GM18507 (cell line): ENCODE data around the gene MED19.
"Not testable (repeated sequence)": the region's sequence is repeated elsewhere in the genome, so short reads cannot be mapped to it uniquely, and the experiment has no call there.

Source experiments
- DNase-seq: peaks from one replicate; pipeline ENCODE4 v3.0.0; 2011; ENCODE audit warnings: low read depth; ENCODE audit not compliant: insufficient read length; ENCODE audit errors: extremely low spot score
- FAIRE-seq: peaks from 2 replicates; lab custom pipeline; 2011; peaks lifted over from hg19 to GRCh38; lab: Jason Lieb, UNC

MED19 gene

DNA sequence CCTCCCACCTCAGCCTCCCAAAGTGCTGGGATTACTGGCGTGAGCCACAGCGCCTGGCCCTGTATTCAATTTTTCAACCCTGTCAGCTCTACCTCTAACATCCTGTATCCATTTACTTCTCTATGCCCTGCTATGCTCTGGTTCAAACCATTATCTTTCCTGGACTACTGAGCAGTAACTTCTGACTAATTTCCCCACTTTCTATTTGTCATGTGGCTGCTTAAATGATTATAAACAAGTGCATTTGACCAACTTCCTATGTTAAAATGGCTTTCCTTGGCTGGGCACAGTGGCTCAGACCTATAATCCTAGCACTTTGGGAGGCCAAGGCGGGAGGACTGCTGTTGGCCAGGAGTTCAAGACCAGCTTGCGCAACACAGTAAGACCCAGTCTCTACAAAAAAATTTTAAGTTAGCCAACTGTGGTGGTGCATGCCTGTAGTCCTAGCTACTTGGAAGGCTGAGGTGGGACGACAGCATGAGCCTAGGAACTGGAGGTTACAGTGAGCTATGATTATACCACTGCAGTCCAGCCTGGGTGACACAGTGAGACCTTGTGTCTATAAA is 2.1 kb downstream of the MED19 start:
- DNase-seq (no peak), FAIRE-seq (no peak)

DNA sequence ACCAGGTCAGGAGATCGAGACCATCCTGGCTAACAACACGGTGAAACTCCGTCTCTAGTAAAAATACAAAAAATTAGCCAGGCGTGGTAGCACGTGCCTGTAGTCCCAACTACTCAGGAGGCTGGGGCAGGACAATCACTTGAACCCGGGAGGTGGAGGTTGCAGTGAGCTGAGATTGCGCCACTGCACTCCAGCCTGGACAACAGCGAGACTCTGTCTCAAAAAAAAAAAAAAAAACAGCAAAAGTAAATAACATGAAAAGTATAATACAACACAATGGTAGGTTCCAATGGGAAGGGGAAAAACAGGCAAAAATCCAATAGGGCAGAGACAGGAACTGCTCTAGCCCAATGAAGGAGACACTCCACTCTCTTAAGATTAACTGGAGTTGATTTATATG is 6.6 kb downstream of the MED19 start:
- FAIRE-seq, DNase-seq: not testable (repeated sequence)

DNA sequence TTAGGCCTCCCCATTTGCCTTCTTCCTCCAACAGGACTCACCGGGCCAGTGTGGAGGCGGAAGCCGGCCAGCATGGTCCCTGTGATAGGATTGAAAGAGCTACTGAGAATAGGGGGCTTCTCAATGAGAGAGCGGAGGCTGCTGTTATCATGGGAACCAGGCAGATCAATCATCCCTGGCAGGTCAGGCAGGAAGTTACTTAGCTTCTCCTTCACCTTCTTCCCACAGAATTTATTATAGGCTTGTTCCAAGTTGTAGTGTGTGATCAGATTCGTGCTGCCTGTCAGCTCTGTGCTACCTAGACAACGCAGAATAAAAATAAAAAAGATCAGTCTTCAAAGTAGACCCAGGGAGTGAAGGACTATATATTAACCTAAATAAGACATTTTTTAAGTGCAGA is 7.1 kb downstream of the MED19 start:
- FAIRE-seq, result no peak
- no peak for DNase-seq

DNA sequence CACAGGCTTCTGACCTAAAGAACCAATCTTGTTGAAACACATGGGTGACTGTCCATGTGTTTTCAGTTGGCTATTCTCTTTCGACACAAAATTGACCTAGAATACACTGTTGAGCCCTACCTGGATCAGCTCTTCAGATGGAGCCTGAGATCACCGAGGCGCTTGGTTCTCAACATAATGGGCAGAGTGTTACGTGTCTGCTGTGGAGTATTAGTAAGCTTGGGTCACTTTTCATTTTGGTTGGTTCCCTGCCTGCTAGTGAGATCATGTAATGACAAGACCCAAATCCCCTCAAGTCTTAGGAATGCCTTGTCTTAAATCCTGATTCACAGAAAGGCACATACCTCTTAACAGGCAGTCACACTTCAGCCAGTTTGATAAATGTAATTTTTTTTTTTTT is 8.7 kb downstream of the MED19 start:
- FAIRE-seq, result no peak

DNA sequence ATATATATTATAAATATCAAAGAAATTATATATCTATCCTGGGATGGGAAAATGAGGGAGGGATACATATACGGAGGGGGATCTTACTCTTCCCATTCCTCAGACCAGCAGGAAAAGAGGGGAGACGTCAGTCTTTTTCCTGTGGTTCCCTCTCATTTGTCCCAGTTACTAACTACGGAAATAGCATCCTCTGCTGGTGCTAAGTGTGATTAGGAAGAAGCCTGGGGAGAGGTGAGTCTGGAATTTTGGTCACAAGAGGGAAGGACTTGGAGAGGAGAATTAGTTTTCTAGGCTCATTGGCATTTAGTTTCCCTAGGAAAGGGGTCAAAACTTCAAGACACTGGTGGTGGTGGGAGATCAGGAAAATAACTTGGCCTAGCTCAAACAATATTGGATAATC is 11.6 kb downstream of the MED19 start:
- FAIRE-seq (no peak), DNase-seq (no peak)

More for the DNA sequence above, 8.7 kb downstream of the MED19 start:
- no peak for DNase-seq

DNA sequence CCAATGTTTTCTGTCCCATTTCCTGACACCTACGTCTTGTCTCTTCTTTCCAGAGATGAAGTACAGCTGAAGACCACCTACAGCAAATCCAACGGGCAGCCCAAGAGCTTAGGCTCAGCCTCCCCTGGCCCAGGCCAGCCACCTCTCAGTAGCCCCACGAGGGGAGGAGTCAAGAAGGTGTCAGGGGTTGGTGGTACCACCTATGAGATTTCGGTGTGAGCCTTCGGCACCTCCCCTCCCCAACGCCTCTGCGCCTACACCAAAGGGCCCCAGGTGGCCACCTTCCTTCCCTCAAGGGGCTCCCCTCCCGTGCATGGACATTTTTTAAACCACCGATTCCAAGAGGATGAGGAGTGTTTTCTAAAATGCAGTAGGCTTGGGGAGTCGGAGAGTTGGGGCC is 12.2 kb downstream of the MED19 start:
- DNase-seq (no peak), FAIRE-seq (no peak)

DNA sequence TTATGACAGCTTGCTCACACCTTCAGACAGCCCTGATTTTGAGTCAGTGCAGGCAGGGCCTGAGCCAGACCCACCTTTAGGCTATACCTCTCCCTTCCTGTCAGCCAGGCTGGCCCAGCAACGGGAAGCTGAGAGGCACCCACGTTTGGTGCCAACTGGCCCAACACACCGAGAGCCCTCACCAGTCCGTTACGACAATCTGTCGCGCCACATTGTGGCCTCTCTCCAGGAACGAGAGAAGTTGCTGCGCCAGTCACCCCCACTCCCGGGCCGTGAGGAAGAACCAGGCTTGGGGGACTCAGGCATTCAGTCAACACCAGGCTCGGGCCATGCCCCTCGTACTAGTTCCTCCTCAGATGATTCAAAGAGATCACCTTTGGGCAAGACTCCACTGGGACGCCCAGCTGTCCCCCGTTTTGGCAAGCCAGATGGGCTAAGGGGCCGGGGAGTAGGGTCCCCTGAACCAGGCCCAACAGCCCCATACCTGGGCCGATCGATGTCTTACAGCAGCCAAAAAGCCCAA is 13.1 kb downstream of the MED19 start:
- DNase-seq, result no peak
- no peak for FAIRE-seq

DNA sequence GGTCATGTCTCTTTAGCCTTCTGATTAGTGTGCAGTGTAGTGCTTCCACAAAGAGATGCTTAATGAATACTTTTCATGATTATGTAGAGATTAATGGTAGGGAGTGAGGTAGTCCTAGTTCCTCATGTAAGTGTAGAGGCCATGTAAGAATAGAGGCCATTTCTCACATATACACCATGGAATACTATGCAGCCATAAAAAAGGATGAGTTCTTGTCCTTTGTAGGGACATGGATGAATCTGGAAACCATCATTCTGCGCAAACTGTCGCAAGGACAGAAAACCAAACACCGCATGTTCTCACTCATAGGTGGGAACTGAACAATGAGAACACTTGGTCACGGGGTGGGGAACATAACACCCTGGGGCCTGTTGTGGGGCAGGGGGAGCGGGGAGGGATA is 21.5 kb downstream of the MED19 start:
- not testable (repeated sequence) for FAIRE-seq, DNase-seq

DNA sequence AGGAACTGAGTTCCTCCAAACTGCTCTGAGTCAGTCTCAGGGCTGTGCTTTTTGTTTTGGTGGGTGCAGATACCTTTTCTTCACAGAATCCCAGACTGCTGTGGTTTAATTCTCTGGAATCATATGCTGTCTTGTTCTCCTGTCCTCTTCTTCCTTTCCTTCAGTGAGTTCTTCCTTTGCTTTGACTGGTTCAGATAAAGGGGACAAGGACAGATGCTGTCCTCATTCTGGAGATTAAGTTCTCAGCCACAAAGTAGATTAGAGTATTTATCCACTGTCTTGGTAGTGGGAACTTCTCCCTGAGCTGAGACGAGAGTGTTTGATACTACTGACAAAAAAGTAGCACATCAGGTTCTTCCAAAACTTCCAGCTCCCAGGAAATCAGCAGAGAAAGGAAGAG is 30.8 kb downstream of the MED19 start:
- DNase-seq, result no peak
- no peak for FAIRE-seq

DNA sequence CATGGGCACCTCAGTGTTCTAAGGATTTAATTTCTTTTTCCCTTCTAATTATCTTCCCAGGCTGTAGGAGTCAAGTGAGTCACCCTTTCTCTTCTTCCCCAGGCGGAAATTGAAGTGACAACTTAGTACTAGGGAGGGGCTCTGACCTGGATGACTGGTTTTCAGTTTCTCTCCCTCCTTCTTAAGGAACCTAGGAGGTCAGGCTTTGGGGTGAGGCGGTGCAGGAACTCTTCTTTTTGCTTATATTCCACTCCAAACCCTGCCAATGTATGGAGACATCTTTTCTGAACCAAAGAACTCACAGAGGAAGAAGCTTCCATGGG is 31.5 kb downstream of the MED19 start:
- no peak for DNase-seq
- FAIRE-seq, result no peak

DNA sequence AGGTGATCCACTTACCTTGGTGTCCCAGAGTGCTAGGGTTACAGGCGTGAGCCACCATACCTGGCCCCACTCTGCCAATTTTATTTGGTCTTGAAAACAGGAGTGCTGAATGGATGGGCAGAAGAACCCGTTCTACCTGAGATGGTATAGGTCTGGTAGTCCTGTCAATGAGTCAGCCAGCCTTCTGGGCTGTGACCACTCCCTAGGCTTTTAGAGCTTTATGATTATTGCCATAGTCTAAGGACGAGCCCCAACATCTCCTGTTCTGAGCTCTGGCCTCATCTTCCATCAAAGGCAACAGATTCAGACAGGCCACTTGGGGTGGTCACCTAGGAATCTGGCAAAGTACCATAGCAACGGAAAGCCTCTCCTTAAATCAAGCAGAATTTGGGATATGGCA is 32.6 kb downstream of the MED19 start:
- DNase-seq, result no peak
- no peak for FAIRE-seq

DNA sequence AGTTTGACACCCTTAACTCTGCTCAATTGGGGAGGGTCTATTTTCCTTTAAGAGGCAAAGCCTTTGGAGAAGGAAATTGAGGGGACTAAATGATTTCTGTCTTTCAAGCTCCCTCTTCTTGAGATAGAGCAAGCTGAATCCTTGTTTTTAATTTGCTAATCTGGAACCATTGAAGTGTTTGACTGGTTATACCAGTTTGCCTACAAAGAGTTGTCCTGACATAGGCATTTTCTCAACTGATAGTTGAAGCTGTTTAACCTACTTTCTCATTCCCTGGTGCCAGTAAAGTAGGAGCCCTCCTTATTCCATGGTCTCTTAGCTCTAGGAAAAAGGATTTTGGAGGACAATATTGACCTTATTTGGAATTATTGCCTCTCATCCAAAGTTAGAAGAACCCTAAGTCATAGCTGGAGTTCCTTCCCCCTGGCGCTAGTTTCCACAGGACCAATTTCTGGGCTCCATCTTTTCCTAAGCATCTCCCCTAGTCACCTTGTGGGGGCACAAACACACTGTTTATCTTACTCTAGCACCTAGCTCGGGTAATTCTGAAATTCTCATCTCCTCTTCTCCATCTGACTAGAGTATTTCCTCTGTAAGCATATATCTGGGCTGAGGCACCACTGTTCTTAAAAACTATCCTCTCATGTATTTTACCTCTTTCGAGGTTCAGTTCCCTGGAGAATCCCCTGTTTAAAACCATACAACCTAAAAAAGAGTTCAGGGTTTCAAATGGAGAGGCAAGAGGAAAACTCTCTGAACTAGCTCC is 36.7 kb downstream of the MED19 start:
- DNase-seq, result no peak
- no peak for FAIRE-seq

DNA sequence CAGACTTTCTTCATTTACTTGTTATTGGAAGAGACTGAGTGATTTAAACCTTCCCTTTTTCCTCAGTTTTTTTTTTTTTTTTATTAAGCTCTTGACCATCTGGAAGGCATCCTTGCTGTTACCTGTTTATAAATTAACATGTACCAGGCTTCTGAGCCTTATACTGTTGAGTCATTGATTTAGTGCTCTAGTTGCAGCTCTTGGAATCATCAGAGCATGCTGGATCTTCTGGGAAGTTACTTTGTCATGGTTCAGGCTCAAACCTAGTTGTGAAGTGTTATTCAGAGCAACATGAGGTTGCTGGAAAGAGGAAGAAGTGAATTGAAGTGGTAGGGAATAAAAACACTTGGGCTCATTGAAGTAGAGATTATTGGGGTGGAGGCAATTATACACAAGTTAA is 37.8 kb downstream of the MED19 start:
- DNase-seq (no peak), FAIRE-seq (no peak)

DNA sequence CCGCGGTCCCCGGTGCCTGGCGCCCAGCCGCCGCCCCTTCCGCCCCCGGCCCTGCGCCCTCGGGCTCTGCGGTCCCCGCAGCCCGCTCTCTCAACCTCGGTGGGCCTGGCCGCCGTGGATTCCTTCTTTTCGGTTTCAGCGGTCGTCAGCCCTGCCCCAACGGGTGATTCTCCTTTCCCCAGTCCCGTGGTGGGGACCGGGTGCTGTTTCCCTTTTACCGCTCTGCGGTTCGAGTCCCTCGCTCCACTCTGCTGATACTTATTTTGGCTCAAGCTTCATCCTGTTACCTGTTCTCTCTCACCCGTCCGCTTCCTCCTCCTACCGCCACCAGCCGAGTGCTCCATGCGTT is 43.6 kb downstream of the MED19 start:
- DNase-seq (no peak), FAIRE-seq (no peak)

DNA sequence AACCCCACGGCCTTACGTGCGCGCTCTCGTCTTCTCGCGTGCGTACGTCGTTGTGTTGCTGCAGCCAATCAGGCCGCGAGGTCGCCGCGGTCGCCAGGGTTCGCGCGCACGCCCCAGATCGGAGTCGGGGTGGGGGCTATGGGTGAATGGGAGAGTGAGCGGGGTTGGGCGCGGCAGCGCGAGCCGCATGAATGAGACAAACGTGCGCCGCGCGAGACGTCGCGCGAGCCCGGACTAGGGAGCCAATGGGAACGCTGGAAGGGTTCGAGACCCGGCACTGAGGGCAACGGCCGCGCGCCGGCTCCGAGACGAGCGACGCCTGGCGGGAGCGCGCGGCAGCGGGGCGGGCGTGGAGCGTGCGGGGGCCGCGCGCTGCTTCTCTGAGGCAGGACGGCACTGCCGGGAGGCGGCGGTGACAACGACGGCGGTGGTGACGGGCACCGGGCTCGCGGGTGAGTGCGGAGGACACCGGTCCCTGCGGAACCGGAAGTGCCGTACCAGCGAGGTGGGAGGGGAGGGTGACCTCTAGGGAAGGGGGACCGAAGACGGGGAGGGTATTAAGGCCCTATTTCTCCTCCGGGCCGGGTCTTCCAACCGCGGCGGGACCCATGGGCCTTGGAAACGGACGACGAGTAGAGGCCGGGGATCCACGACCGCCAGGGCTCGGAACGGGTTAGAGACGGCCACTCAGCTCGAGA is 44.1 kb downstream of the MED19 start, which contains the start of gene ZDHHC5:
Gene ZDHHC5 (plus strand): TSS at position 379 of the 698 bp plus-strand sequence. CDS start 4,977 bp downstream, outside the sequence.
- peak; percentile 93 for DNase-seq
- peak; percentile 96 for FAIRE-seq

DNA sequence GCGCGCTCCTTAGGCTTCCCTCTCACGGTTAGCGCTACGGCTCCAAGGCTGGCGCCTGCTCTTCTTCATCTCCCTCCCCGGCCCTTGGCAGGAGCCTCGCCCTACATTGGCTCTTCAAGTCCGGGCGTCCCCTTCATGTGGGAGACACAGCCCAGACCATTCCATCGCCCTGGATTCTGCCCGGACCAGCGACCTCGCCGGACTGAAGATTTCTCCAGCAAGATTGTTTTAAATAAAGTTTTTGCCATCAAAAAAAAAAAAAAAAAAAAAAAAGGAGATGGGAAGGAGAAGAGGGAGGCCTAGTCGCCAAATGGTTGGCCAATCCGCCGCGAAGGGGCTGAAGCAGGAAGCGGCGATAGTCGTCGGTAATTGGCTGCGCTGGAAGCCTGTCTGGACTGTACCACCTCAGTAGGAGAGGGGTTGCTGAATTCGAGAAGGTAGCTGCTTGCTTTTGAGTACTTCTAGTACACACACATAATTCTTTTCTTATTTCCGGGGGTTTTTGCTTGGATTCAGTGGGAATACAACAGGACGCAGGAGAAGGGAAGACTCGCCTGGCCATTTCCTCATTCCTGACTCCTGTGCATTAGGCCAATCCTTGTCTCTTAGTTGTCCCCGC is 44.8 kb downstream of the MED19 start:
- no peak for FAIRE-seq
- peak; percentile 92 for DNase-seq

DNA sequence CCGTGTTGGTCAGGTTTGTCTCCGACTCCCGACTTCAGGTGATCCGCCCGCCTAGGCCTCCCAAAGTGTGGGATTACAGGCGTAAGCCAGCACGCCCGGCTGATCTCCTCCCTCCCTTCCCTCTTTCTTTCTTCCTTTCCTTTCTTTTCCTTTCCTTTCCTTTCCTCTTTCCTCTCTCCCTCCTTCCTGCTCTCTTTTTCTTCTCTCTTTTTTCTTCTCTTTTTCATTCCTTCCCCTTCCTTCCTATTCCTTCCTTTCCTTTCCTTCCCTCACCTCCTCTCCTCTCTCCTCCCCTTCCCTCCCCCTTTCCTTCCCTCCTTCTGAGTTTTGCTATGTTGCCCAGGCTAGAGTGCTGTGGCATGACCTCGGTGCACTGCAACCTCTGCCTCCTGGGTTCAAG is 48.0 kb downstream of the MED19 start:
- FAIRE-seq, result no peak

DNA sequence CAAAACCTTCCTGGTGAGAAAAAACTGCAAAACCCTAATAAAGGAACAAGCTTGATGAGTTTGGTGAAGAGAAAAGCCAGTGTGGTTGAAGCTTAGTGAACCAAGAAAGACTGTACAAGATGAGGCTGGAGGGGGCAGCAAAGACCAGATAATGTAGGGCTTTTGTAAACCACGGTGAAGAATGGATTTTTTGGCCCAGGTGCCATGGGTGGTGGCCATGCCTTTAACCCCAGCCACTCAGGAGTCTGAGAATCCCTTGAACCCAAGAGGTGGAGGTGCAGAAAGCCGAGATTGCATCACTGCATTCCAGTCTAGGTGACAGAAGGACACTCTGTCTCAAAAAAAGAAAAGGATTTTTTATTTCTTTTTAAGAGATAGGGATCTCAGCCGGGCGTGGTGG is 49.1 kb downstream of the MED19 start:
- DNase-seq, result no peak
- FAIRE-seq, result no peak

More for the DNA sequence above, 48.0 kb downstream of the MED19 start:
- DNase-seq, result no peak

DNA sequence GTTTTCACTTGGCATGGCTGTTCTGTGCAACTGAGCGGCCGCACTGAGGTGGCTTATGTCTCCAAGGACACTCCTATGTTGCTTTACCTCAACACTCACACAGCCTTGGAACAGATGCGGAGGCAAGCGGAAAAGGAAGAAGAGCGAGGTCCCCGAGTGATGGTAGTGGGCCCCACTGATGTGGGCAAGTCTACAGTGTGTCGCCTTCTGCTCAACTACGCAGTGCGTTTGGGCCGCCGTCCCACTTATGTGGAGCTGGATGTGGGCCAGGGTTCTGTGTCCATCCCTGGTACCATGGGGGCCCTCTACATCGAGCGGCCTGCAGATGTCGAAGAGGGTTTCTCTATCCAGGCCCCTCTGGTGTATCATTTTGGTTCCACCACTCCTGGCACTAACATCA is 52.3 kb downstream of the MED19 start:
- DNase-seq (no peak), FAIRE-seq (no peak)

DNA sequence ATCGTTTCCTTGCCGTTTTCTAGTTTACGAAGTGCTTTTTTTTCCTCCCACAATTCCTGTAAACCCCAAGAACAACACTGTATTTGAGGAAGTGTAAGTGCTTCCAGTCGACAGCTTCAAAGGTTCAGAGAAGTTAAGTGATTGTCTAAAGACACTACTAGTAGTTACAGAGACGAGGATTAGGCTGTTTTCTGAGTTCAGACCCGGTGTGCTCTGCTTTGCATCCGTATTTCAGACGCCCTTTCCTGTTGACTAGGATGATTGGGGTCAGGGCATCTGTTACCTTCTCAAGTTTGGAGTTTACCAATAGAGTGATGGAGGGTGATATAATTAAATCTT is 54.0 kb downstream of the MED19 start:
- no peak for DNase-seq
- FAIRE-seq, result no peak
